Fibroblast of skin of right quadriceps (primary cell): Measurements from ENCODE around the gene FAM200B.

ENCODE experiments used
- DNase-seq: peaks from one replicate; pipeline ENCODE4 v3.0.0-alpha.2; 2013

The FAM200B gene

GRCh38 chr4:15738877-15739276 is 57.2 kb downstream of the FAM200B start:
- DNase-seq, result peak; percentile 18
